ENCODE results near the gene EXOSC7.
"Not testable (repeated sequence)": the region's sequence is repeated elsewhere in the genome, so short reads cannot be mapped to it uniquely, and the experiment has no call there.

EXOSC7 gene
- total RNA-seq = 22.4 to 24.8 reads per million in 2 donors

DNA sequence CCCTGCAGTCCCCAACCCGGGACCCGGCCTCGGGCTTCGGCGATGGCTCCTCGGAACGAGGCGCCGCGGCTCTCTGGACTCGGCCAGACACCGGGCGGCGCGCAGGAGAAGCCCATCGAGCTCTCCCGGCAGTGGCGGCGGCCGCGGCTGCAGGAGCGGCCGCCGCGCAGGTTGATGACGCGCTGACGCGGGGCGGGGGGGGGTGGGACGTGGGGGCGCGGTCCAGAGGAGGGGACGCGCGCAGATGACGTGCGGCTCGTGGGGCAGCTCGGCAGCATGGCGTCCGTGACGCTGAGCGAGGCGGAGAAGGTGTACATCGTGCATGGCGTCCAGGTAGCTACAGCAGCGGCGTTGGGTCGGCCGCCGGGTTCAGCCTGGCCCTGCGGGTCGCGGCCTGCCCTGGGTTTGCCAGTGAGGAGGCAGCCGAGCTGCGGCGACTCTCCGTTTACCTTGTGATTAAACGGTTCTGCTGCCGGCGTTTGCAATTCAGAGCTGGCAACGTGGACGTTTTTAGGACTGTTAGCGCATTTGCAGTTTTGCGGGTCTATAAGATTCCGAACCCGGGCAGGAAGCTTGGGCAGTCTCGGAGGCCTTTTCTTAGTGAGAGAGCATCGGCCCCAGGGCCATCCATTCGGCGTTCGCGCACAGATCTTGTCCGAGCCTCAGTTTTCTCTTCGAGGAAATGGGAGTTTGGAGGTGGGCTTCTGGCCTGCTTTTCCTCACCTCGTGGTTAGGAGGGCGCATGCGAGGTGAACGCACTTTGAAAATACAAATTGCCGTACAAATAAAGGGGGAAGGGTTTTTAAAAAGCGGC, at the start of gene EXOSC7, which contains the start of gene ZDHHC3:
Gene EXOSC7 (plus strand): TSS at position 243 of the 814 bp plus-strand sequence. CDS start 34 bp downstream, at position 277.
Gene ZDHHC3 (minus strand): TSS at position 173 of the 814 bp plus-strand sequence. CDS start 16,738 bp downstream, outside the sequence.
- peak; percentile 85 for DNase-seq

DNA sequence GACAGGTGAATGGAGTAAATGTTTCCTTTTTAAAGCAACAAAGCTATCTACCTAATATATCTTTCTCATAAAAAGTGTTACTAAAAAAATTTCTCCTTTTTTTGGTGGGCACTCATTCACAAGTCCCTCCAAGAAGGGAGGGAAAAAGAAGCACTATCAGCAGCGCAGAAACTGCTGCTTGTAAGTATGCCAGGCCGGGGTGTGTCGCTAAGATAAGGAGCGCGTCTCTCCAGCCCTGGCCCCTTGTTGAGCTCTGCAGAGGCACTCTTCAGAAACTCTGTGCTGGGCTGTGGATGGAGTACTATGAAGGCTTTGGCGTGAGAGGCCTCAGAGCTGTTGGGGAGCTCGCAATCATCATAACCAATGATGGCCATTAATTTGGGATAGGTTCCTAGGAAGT, 49.1 kb upstream of the EXOSC7 start:
- DNase-seq = no peak

DNA sequence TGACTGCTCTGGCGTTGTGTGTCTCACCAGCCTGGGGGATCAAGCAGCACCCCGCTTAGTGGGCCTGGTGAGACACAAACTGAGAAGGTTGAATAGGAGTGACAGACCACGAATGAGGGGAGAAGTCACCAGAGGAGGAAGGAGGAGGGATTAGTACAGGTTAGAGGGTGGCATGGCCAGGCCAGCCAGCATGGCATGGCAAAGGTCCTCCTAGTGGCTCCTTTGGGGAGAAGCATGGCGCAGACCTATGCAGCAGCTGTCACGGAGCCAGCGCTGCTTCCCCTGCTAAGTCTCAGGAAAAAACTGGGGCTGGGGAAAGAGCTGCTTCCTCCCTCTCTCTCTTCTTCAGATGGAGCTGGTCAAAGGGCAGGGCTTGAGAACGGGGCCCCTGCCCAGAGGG, 48.7 kb upstream of the EXOSC7 start:
- no peak for DNase-seq

GRCh38 chr3:44929782-44930181, 46.3 kb upstream of the EXOSC7 start:
- DNase-seq = no peak

DNA sequence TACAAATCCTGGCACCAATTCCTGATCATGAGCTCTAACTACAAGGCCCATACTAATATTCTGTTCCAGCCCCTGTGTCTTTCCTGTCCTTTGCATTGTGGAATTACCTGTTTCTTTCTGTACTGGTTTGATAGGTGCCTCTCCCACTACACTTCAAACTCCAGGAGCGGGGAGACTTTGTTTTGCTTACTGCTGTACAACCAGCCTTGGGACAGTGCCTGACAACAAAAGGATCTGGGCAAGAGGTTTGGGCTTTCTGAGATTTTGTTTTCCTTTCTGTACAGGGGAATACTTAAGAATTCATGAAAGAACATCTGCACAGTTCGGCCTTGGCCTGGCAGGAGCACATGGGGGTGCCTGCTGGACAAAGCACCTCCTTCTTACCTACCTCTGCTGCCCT, 45.1 kb upstream of the EXOSC7 start:
- DNase-seq = no peak

GRCh38 chr3:44931791-44932190, 44.3 kb upstream of the EXOSC7 start:
- no peak for DNase-seq

DNA sequence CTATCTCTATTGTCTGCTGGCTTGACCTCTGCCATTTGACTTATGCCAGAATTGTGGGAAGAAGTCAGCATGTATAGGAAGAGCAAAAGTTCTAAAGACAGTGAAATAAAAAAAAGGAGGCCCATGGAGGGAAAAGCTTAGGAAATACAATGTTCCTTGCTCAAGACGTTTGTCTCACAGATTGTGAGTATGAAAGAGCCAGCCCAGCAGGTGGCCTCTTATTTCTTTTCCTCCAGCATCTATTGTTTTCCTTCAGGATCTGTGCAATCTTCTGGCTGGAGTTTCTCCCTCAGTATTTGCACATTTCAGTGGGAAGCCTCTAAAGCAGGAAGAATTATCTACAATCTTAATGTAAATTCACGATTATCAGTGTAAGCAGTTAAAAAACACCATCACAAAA, 43.8 kb upstream of the EXOSC7 start:
- no peak for DNase-seq

GRCh38 chr3:44932986-44933944, 42.8 kb upstream of the EXOSC7 start:
- no peak for DNase-seq

DNA sequence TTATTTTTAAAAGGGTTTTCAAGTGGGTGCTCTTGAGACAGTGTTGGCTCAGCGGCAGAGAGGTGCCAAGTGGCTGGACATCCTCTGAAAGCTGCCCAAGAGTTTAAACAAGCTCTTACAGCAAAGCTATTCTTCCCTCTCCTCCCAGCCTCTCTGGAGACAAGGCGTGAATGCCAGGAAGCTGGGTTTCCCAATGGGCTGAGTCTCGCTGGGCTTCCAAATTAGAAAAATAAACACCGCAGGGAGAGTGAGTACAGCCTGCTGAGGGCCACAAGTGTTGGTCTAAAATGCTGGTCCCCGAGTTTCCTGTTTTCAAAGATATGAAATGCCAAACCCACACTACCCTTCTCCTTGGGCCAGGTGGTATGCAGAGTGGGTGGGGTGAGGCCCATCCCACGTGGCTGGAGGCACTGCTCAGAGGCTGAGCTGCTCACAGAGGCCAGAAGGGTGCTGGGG, 36.4 kb upstream of the EXOSC7 start:
- no peak for DNase-seq

DNA sequence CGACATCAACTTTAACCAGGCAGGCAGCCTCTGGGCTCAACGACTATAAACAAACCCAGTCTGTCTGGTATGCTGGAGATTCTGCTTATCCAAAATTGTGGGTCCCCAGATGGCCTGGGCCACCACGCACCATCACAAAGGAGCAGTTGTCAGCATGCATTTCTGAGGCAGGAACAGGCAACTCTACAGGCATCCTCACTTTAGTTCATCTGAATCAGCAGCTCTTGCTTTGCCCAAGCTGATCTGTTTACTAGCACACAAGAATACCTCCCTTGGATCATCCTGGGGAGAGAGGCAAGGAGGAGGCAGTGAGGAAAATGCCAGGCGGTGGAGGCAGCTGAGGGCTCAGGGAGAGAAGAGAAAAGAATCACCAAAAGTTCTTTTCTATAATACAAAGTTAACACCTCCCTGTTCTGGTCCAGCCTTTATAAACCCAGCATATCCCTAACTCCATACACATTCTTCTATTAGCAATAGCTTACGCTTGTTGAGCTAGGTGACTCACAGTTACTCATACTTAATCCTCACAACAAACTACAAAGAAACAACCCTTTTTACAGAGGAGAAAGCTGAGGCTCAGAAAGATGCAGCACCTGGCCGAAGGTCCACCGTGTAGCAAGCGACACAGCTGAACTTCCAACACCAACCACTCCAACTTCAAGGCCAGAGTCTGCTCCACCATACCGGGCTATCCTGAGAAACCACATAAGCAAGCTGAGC, 33.7 kb upstream of the EXOSC7 start:
- DNase-seq = no peak

DNA sequence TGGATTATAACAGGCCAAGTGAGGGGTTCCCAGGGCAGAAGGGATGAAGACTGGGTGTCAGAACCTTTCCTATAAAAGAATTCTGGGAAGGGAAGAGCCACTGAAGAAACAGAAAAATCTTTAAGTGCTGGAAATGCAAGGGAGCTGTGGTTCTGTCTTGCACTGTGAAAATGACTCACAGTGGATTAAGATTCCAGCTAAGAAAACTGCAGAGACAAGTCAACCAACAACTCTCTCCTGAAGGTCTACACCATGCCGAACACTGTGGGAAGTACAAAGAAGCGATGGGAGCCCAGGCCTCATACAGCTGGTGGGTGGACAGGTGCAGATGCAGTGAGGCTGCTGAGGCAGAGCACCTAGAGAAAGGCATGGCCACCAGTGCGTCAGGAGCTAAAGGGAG, 27.8 kb upstream of the EXOSC7 start:
- DNase-seq = no peak

GRCh38 chr3:44949770-44950169, 26.3 kb upstream of the EXOSC7 start:
- DNase-seq = not testable (repeated sequence)

- DNase-seq = no peak
Observed at GRCh38 chr3:44950275-44950734, 25.7 kb upstream of the EXOSC7 start.

DNA sequence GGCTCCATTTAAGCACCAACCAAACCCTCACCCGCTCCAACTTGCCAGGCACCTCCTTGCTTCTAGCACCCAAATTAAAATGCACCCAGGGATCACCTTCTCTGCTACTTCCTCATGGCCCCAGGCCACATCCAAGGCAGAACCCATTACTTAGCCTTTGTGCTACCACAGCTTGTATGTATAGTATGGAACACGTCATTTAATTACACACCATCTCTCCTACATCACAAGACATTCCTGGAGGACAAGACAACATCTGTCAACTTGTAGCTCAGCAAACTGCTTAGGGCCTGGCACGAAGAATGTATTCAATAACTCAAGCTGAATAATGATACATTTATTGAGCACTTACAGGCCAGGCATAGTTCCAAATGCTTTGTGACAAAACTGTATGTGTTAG, 23.4 kb upstream of the EXOSC7 start:
- no peak for DNase-seq

- no peak for DNase-seq
Observed at GRCh38 chr3:44954304-44954703, 21.7 kb upstream of the EXOSC7 start.

GRCh38 chr3:44954962-44955361, 21.1 kb upstream of the EXOSC7 start:
- no peak for DNase-seq

DNA sequence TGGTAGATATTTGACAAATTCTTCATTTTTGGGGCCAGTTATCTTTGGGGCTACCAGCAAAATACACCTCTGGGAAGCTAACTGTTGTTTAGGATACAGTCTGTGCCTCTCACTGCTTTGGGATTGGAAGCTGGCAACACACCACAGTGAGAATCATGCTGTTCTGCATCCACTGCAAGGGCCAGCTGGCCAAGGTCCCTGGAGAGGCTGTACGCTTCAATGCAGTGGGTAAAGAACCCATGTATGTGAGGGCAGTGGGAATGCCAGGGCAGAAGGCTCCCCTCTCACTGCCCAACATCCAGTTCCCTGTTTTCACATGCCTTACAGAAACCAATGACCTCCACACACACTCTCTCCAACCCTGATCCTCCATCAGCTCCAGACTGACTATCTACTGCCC, 20.1 kb upstream of the EXOSC7 start:
- DNase-seq = no peak

GRCh38 chr3:44957986-44958385, 18.1 kb upstream of the EXOSC7 start:
- DNase-seq = no peak

- no peak for DNase-seq
Observed at GRCh38 chr3:44958386-44958785, 17.7 kb upstream of the EXOSC7 start.

DNA sequence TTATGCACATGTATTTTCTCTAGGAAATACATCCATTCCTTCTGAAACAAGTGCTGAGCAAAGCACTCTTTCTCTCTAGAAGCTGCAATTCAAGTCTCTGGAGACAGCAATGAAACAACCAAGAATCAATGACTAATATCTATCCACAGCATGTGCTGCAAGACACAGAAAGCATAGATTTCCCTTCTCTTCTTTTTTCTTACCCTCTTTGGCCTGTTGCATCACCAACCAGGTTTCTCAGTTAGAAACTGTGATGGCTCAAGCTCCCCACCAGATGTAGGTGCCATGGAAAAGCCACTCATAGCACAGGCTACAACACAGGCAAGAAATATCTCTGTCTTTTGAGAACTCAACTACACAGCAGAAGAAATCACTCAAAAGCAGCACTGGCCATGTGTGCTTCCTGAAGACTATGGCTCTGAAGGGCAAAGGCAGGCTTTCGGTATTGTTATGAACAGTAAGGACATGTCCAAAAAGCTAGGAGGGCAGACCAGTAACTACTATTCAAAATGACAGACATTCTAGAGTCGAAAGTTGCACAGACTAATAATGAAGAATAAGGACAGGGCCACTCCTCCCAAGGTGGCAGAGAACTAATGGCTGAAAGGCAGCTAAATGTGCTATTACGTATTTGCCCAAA, 15.5 kb upstream of the EXOSC7 start:
- DNase-seq = no peak

- no peak for DNase-seq
Observed at GRCh38 chr3:44961888-44962287, 14.2 kb upstream of the EXOSC7 start.

Data from activated gamma-delta T cell (primary cell).